GM18868 (cell line): ENCODE measurements around the gene TTLL9.

Source experiments
- ATAC-seq: cut with Tn5 transposase; IDR thresholded peaks from one replicate; pipeline ENCODE4 v1.9.1; 2021; ENCODE audit warnings: mild to moderate bottlenecking, moderate library complexity; ENCODE audit not compliant: unreplicated experiment

The TTLL9 gene

DNA sequence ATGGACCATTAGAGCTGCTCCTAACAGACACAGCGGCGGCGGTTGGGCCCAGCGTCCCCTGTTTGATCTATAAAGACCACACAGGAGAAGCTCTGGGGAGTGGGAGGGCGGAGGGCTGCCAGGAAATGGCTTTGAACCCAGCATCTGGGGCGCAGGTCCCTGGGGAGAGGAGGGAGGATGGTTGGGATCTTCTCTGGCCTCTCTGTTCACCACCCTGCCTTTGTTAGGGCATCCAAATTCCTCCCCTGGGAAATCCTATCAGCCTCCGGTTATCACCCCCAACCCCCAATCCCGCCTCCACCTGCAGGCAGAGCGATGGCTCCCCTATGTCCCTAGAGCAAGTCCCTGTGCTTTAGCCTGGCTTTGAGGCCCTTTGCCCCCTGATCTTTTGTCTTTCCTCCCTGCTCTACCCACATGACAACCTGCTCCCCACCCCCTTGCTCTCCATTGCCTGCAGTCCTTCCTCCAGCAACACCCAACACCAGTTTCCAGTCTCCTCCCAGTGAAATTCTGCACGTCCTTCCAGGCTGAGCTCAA lies 104.6 kb downstream of the TTLL9 start:
- no peak for ATAC-seq

DNA sequence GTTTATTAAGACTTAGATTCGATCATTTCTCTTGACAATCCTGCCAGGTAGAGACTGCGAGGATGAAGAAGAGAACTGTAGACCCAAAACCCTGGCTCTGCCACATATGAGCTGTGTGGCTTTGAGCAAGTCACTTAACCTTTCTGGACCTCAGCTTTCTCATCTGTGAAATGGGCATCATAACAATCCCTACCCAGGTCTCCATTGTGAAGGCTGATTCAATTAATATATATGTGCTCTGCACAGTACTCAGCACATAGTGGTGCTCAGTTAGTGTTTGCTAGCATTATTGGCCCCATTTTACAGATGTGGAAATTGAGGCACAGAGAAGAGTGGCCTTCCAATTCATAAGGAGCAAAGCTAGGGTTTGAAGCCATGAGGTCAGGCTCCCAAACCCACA lies 105.4 kb downstream of the TTLL9 start:
- no peak for ATAC-seq

DNA sequence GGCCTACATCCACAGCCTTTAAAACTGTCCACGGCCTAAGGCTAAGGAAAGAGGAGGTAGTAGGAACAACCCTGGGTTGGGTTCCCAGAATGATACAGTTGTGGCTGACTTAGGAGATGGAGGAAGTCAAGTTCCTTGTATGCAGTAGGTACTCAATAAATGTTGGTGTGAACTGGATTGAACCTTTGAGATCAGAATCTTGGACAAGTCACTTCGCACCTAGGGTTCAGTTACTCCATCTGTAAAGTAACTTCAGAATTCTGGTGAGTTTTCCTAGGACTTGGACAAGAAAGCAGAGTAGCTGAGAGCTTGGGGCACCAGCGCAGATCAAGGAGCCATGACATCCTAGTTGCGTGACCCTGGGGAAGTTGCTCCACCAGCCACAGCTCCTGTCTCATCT lies 106.6 kb downstream of the TTLL9 start:
- ATAC-seq = no peak

DNA sequence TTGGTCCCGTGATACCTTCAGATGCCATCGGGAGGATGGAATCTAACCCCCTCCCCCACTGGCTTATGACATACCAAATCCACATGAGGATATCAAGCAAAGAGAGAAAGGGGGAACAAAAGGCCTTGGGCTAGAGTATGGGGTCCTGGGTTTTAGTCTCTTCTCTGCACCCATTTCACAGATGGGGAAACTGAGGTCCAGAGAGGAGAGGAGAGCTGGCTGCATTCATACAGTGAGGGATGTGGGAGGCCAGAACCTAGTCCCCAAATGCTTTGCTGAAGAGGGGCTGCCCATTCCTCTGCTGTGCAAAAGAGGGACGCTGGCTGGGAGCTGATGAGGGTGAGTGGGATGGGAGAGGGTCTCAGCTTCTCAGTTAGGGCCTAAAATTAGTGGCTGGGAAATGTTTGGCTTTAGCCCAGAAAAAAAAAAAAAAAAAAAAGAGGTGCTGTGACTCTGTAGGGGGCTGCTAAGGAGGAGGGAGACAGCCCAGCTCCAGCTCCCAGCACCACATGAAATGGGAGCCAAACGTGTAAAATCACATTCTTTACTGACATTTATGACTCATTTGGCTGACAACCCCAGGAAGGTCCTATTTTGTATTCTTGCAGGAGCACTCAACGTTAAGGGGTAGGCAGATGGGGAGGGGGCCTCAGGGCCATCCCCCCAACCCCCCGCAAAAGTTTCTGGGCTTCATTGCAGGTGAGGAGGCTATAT lies 109.4 kb downstream of the TTLL9 start:
- ATAC-seq = no peak

DNA sequence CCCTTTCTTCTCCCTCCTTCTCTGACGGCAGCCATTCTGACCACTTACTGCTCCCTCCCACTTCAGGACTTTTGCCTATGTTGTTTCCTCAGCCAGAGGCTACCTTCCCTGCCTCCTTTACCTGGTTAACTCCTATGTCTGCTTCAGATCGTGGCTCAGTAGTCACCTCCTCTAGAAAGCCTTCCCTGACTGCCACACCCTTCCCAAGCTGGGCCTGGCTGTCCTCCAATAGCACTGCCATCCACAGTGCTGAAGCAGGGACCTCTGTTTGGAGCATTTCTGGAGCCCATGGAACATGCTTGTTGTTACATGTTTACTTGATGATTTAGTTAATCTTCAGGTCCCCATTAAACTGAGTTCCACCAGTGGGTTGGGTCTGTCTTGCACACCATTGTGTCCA lies 111.3 kb downstream of the TTLL9 start:
- ATAC-seq = no peak

DNA sequence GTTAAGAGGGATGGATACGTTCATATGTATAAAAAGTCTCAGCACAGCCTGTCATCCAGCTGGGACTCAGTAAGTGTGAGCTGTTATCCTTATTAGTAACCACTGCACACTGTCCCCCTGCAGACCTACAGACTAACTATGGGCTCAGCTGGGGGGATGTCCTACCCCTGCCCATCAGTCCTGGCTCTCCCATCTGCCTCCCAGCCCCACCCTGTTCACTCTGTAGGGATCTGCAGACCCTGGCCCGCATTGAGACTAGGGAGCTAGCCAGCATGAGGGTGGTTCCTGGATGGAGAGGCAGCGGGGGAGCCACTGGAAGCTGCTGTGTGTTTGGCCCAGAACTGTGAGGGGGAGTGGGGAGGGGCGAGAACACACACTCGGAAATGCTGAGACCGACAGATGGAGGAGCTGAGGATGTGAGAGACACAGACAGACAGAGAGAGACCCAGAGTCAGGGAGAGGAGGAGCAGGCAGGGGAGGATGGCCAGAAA lies 114.6 kb downstream of the TTLL9 start:
- ATAC-seq = no peak

DNA sequence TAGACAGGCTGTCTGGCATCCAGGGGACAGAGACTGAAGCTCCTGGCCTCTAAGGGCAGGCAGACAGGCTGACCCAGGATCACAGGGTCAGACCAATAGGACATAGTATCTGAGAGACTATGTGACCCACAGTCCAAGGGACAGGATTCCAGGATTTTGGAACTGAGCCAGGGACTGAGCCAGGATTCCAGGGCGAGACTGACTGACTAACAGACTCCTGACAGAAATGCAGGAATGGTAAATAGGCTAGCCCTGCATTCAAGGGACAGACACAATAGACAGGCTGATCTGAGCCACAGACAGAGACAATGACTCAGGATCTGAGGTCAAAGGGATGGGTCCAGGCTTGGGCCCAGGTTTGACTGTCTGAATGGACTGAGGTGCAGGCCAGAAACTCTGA lies 117.3 kb downstream of the TTLL9 start:
- ATAC-seq = no peak

DNA sequence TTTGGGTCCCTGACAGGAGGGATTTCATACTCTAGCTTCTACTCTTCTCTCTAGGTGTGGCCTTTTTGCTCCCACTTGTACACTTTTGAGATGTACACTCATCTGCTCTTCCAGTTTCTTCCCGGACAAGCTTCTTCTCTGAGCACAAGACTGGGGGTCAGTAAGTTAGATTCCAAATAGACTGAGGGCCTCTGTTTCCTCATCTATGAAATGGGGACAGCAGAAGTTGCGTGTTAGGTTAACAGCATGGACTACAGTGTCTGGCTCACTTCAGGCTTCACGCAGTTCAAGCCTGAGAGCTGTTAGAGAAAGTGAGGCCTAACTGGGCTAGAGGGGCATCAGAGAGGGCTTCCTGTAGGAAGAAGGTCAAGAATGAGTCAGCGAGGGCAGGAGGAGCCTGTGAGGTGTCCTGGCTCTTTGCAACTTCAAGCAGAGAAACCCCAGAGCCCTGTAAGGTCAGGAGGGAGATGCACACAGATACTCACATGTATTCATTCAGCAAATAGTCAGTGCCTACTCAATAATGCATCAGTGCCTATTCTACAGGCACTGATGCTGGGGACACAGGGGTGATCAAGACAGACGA lies 118.1 kb downstream of the TTLL9 start:
- no peak for ATAC-seq

DNA sequence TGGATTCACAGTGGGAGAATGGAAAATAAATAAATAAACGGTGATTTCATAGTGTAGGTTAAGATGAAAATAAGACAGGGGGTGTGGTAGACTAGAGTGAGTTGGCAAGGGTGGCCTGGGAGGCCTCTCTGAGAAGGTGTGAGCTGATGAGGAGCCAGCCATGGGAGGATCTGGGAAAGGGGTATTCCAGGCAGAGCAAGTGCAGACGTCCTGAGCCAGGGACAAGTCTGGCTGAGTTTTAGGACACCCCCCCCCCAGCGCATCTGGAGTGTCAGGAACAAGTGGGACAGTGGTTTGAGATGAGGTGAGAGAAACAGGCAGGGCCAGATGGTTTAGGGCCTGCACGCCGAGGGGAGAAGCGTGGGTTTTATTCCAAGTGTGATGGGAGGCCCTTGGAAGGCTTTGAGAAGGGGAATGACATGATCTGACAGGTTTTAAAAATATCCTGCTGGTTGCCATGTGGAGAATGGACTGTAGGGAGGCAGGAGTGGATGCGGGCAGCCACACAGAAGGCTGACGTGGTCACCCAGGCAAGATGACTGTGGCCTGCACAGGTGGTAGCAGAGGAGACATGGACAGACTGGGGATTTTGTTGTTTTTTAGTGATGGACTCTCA lies 118.7 kb downstream of the TTLL9 start:
- ATAC-seq = no peak

DNA sequence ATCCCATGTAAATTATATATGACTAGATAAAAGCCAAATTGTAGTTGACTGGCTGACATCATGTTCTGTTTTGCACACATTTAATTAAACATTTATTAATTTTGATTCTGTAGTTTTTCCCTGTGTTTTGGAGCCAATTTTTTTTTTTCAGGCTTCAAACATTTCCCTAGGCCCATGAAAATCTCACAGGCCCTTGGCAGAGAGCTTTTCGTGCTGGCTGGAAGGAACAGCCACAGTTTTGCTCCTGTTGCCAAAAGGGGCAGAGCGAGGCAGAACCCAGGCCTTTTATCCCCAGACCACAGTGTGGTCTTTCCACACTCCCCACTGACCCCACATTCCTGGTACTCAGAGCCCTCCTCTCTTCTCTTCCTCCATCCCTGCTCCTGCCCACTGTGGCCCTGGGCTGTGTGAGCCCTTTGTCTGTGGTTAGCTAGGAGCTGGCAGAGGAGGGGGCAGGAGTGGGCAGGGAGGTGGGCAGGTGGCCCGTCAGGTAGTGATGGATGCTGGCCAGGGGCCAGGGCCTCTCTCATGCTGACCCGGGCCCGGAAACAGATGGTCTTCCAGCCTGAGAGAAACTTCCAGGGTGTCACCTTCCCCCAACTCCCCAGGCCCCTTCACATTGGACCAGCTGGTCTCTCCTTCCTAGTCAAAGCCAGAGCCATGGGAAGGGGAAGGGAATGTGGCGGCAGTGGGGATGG lies 120.4 kb downstream of the TTLL9 start:
- no peak for ATAC-seq

DNA sequence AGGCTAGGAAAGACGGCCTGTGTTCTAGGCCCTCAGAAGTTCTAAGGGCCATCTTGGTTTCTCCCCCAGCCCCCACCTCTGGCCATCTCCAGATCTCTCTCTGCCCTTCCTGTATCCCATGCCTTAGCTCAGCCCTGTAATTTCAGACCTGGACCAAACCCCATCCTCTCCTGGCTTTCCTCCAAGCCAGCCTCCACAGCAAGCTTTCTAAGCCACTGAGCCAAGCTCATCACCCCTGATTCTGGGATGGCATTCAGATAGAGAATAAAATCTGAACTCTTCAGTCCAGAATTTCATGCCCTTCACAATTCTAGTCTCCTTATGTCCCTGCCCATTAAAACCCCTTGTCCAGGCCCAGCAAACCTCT lies 120.9 kb downstream of the TTLL9 start:
- ATAC-seq = no peak

DNA sequence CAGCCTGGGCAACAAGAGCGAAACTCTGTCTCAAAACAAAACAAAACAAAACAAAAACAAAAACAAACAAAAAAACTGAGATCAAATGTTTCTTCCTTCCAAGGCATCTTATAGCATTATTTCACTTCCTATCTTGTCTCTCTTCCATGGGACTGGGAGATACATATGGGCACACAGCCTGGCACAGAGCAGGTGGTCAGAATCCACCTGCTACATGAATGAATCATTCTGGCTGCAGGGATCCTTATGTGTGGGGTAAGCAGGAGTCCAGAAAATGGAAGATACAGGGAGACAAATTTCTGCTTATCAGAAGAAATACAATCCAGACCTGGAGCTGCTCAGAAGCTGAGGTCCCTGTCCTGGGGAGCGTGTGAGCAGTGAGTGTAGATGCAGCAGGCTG lies 121.7 kb downstream of the TTLL9 start:
- ATAC-seq = no peak
